DOHH2 (cell line): ENCODE data around the gene HTT-AS.
"Not testable (repeated sequence)": the region's sequence is repeated elsewhere in the genome, so short reads cannot be mapped to it uniquely, and the experiment has no call there.

Experiments
- H3F3A ChIP-seq: fragments of 200-600 bp; sonication (generic), shearing (Covaris generic); 2 replicates; pipeline ENCODE4 v1.6.0; 2016; ENCODE audit warnings: antibody characterized with exemption, mild to moderate bottlenecking; ENCODE audit not compliant: control insufficient read depth, insufficient read depth
- H3K27ac ChIP-seq: fragments of 200-600 bp; sonication (generic); 2 replicates; pipeline ENCODE4 v1.5.1; 2014; ENCODE audit warnings: low read depth, mild to moderate bottlenecking, low read length, moderate library complexity
- H3K27me3 ChIP-seq: fragments of 200-600 bp; sonication (generic); 2 replicates; pipeline ENCODE4 v1.6.1; 2014; ENCODE audit warnings: mild to moderate bottlenecking, low read length, mixed read lengths; ENCODE audit not compliant: control insufficient read depth
- H3K36me3 ChIP-seq: fragments of 200-600 bp; sonication (generic); 2 replicates; pipeline ENCODE4 v1.6.1; 2014; ENCODE audit warnings: mild to moderate bottlenecking, low read length, moderate library complexity, mixed read lengths; ENCODE audit not compliant: control insufficient read depth
- H3K4me1 ChIP-seq: fragments of 200-600 bp; sonication (generic); 2 replicates; pipeline ENCODE4 v1.6.1; 2014; ENCODE audit warnings: mild to moderate bottlenecking, low read length, mixed read lengths; ENCODE audit not compliant: control insufficient read depth
- H3K4me2 ChIP-seq: fragments of 200-600 bp; sonication (generic); 2 replicates; pipeline ENCODE4 v1.6.0; 2014; ENCODE audit warnings: mild to moderate bottlenecking, low read length, moderate library complexity
- H3K4me3 ChIP-seq: fragments of 200-600 bp; sonication (generic); 2 replicates; pipeline ENCODE4 v1.5.1; 2014; ENCODE audit warnings: mild to moderate bottlenecking, low read length, mixed read lengths
- H3K79me2 ChIP-seq: fragments of 200-600 bp; sonication (generic); 2 replicates; pipeline ENCODE4 v1.6.1; 2014; ENCODE audit warnings: mild to moderate bottlenecking, low read length, mixed read lengths; ENCODE audit not compliant: control insufficient read depth
- H3K9me2 ChIP-seq: fragments of 200-600 bp; sonication (generic); replicated peaks from 2 replicates; pipeline ENCODE4 v1.6.1; 2014; ENCODE audit warnings: mild to moderate bottlenecking, low read length, mixed read lengths; ENCODE audit not compliant: control insufficient read depth
- H3K9me3 ChIP-seq: fragments of 200-600 bp; sonication (generic); 2 replicates; pipeline ENCODE4 v1.6.1; 2014; ENCODE audit warnings: antibody characterized with exemption, low read length, mixed read lengths; ENCODE audit not compliant: control insufficient read depth, insufficient read depth
- H4K20me1 ChIP-seq: fragments of 200-600 bp; sonication (generic); 2 replicates; pipeline ENCODE4 v1.6.0; 2014; ENCODE audit warnings: low read depth, mild to moderate bottlenecking, antibody characterized with exemption, low read length, moderate library complexity; ENCODE audit not compliant: control insufficient read depth, insufficient read depth
- CTCF ChIP-seq: fragments of 200-600 bp; sonication (generic); IDR thresholded peaks from one replicate; pipeline ENCODE4 v1.5.1; 2014; ENCODE audit warnings: antibody characterized with exemption, mild to moderate bottlenecking, low read depth, low read length; ENCODE audit not compliant: poor library complexity, severe bottlenecking
- EZH2phosphoT487 ChIP-seq: fragments of 200-600 bp; sonication (generic); IDR thresholded peaks from 2 replicates; pipeline ENCODE4 v1.6.1; 2017; ENCODE audit warnings: borderline replicate concordance, mild to moderate bottlenecking, antibody characterized with exemption, low read length, moderate library complexity, mixed read lengths

Gene HTT-AS

GRCh38 chr4:3054169-3054759, 20.1 kb downstream of the HTT-AS start:
- Histone ChIP-seq H3K4me3 (no peak overlapping the region), H3K36me3 (no peaks in the 10 kb centered on the region), H3F3A (no peaks in the 10 kb centered on the region), H3K4me1 (no peaks in the 10 kb centered on the region), H3K4me2 (no peak overlapping the region), H4K20me1 (no peaks in the 10 kb centered on the region), H3K9me3 (peaks cover 15% of the 10 kb centered on the region), H3K27me3 (0 out of 2 replicates have a peak, but pooled peaks cover 3% of the 10 kb centered on the region), H3K9me2 (no peaks in the 10 kb centered on the region), H3K27ac (no peak overlapping the region), H3K79me2 (no peaks in the 10 kb centered on the region)
- TF ChIP-seq CTCF (no peak), EZH2phosphoT487 (no peak)

- H3K79me2 ChIP-seq, H3K9me2 ChIP-seq, H3K27ac ChIP-seq, H3K36me3 ChIP-seq, H3K4me3 ChIP-seq, H3K27me3 ChIP-seq, H3K4me2 ChIP-seq, H3F3A ChIP-seq, H4K20me1 ChIP-seq: not testable (repeated sequence)
- H3K4me1 ChIP-seq = peaks cover 20% of the 10 kb centered on the region
- H3K9me3 ChIP-seq = peaks cover 13% of the 10 kb centered on the region
Measured at GRCh38 chr4:3051141-3051897, 23.0 kb downstream of the HTT-AS start.

GRCh38 chr4:3047464-3048286, 26.7 kb downstream of the HTT-AS start:
- TF ChIP-seq EZH2phosphoT487 (no peak), CTCF (peak; percentile 66)
- H4K20me1 ChIP-seq = no peaks in the 10 kb centered on the region
- H3K4me3 ChIP-seq = peak overlapping the region; percentile 33
- H3K4me1 ChIP-seq = peaks cover 35% of the 10 kb centered on the region
- H3F3A ChIP-seq = peaks cover 13% of the 10 kb centered on the region
- H3K9me2 ChIP-seq = no peaks in the 10 kb centered on the region
- H3K36me3 ChIP-seq = no peaks in the 10 kb centered on the region
- no peaks in the 10 kb centered on the region for H3K9me3 ChIP-seq
- no peaks in the 10 kb centered on the region for H3K79me2 ChIP-seq
- peaks cover 4% of the 10 kb centered on the region; the same call in 1 of the 2 replicates for H3K27me3 ChIP-seq
- peak overlapping the region; percentile 56 for H3K27ac ChIP-seq
- H3K4me2 ChIP-seq = peak overlapping the region; percentile 52
